Osteocyte (in vitro differentiated cells): Measurements from ENCODE around the gene ZNF689. TPM values are rescaled to one million over a fixed set of nuclear protein-coding genes. Genes with fewer than 3 reads are reported as not detected.

Experiments used
- DNase-seq: peaks from one replicate; pipeline ENCODE4 v3.0.0; 2021; ENCODE audit warnings: mixed read lengths; ENCODE audit not compliant: unreplicated experiment; ENCODE audit errors: extremely low spot score
- H3K27ac Mint-ChIP-seq: one replicate; pipeline ENCODE4 v1.8.0; 2021; ENCODE audit warnings: mild to moderate bottlenecking, mixed read lengths; ENCODE audit not compliant: unreplicated experiment
- H3K27me3 Mint-ChIP-seq: one replicate; pipeline ENCODE4 v1.8.0; 2021; ENCODE audit warnings: mixed read lengths; ENCODE audit not compliant: unreplicated experiment
- H3K36me3 Mint-ChIP-seq: one replicate; pipeline ENCODE4 v1.8.0; 2021; ENCODE audit warnings: mixed read lengths; ENCODE audit not compliant: unreplicated experiment
- H3K4me1 Mint-ChIP-seq: one replicate; pipeline ENCODE4 v1.8.0; 2021; ENCODE audit warnings: mixed read lengths; ENCODE audit not compliant: unreplicated experiment
- H3K4me3 Mint-ChIP-seq: one replicate; pipeline ENCODE4 v1.8.0; 2021; ENCODE audit warnings: mild to moderate bottlenecking, moderate library complexity, mixed read lengths; ENCODE audit not compliant: unreplicated experiment
- H3K9me3 Mint-ChIP-seq: one replicate; pipeline ENCODE4 v1.8.0; 2021; ENCODE audit warnings: mixed read lengths; ENCODE audit not compliant: unreplicated experiment
- CTCF ChIP-seq: fragments of 200-600 bp; sonication (generic); IDR thresholded peaks from 2 replicates; pipeline ENCODE4 v1.5.0; 2021; ENCODE audit warnings: antibody characterized with exemption, mild to moderate bottlenecking, moderate library complexity
- total RNA-seq: library from RNA; stranded (reverse); gene quantifications from 2 replicates; pipeline ENCODE4 v1.2.1, GENCODE V29; 2021

ZNF689 gene
- total RNA-seq, 1 donor from 2014 or later: 8.8 TPM

- no peaks in the 10 kb centered on the region for H3K9me3 Mint-ChIP-seq
- H3K4me3 Mint-ChIP-seq: peak overlapping the region; percentile 87
- H3K27me3 Mint-ChIP-seq: no peaks in the 10 kb centered on the region
- DNase-seq: no peak
- peak overlapping the region; percentile 90 for H3K27ac Mint-ChIP-seq
- peaks cover 7% of the 10 kb centered on the region for H3K36me3 Mint-ChIP-seq
- TF ChIP-seq CTCF: peak; percentile 65
- peaks cover 23% of the 10 kb centered on the region for H3K4me1 Mint-ChIP-seq
Measured at GRCh38 chr16:30651124-30652004, 41.2 kb upstream of the ZNF689 start.

- Mint-ChIP-seq H3K4me1 (peaks cover 21% of the 10 kb centered on the region), H3K27ac (peak within 1 kb of the TSS; percentile 90), H3K4me3 (peak within 1 kb of the TSS; percentile 87), H3K36me3 (peaks cover 7% of the 10 kb centered on the region), H3K27me3 (no peaks in the 10 kb centered on the region), H3K9me3 (no peaks in the 10 kb centered on the region)
- TF ChIP-seq CTCF: no peak
- DNase-seq: peak; percentile 99
Measured at GRCh38 chr16:30650369-30651123, 40.4 kb upstream of the ZNF689 start, which contains the start of gene PRR14. Gene PRR14 (plus strand): TSS chr16:30650960. CDS start chr16:30651646, 686 bp downstream.

GRCh38 chr16:30649725-30650368, 39.7 kb upstream of the ZNF689 start:
- Mint-ChIP-seq H3K27ac (peak overlapping the region; percentile 90), H3K36me3 (peaks cover 5% of the 10 kb centered on the region), H3K9me3 (no peaks in the 10 kb centered on the region), H3K4me1 (peaks cover 21% of the 10 kb centered on the region), H3K4me3 (peak overlapping the region; percentile 87), H3K27me3 (no peaks in the 10 kb centered on the region)
- no peak for TF ChIP-seq CTCF
- DNase-seq: no peak

GRCh38 chr16:30647274-30647571, 37.0 kb upstream of the ZNF689 start:
- no peak overlapping the region for H3K4me3 Mint-ChIP-seq

More at GRCh38 chr16:30647274-30647571, 37.0 kb upstream of the ZNF689 start:
- Mint-ChIP-seq H3K36me3 (no peaks in the 10 kb centered on the region), H3K4me1 (peaks cover 11% of the 10 kb centered on the region), H3K27ac (no peak overlapping the region), H3K9me3 (no peaks in the 10 kb centered on the region), H3K27me3 (no peaks in the 10 kb centered on the region)
- TF ChIP-seq CTCF: no peak
- no peak for DNase-seq
